H1 (cell line): Measurements from ENCODE around the gene FCF1. TPM values are rescaled to one million over a fixed set of nuclear protein-coding genes. Genes with fewer than 3 reads are reported as not detected.

Experiments
- KDM4A ChIP-seq: IDR thresholded peaks from one replicate; pipeline ENCODE4 v1.7.1; 2012; ENCODE audit warnings: low read depth, mild to moderate bottlenecking, moderate library complexity, low read length, inconsistent platforms; ENCODE audit not compliant: severe bottlenecking
- MAFK ChIP-seq: IDR thresholded peaks from 2 replicates; pipeline ENCODE4 v1.6.1; 2012; ENCODE audit warnings: low read depth, mild to moderate bottlenecking, improper control_type of control experiment, low read length
- NANOG ChIP-seq: IDR thresholded peaks from 2 replicates; pipeline ENCODE4 v1.6.1; 2011; ENCODE audit warnings: low read length, low read depth, mild to moderate bottlenecking, inconsistent platforms; ENCODE audit not compliant: insufficient read depth, poor library complexity, severe bottlenecking
- TCF12 ChIP-seq: IDR thresholded peaks from 2 replicates; pipeline ENCODE4 v1.6.1; 2011; ENCODE audit warnings: low read depth, mild to moderate bottlenecking, low read length
- polyA plus RNA-seq, 7 experiments: library from polyadenylated mRNA; depleted of rRNA in 3 of 7; stranded (reverse) in 5 of 7; unstranded in 2 of 7; fragments of >200 nt in 5 of 7; fragments of 200-250 nt in 2 of 7; gene quantifications; 1 replicate in 5 of 7; 2 replicates in 1 of 7; 4 replicates in 1 of 7; pipeline versions ENCODE4 v1.2.1 to v1.2.3, GENCODE V29; 2011 to 2013; ENCODE audit warnings: missing spikeins in 2 of 7, mixed read lengths in 2 of 7
- total RNA-seq: library from RNA; stranded (reverse); fragmentation: NEBNext Ultra II Directional; extraction: Animal tissue kit (Norgen Biotek cat#: 25700); gene quantifications from 2 replicates; pipeline ENCODE4 v1.2.1, GENCODE V29; 2021

The FCF1 gene
- total and polyA plus RNA-seq, 2 of the 8 experiments (the other 6 are each of a cell fraction or from before 2014, with no cell fraction given) = 48.1 to 84.3 TPM

- TF ChIP-seq KDM4A (no peak), MAFK (no peak), NANOG (no peak), TCF12 (no peak)
These were observed 26.5 kb downstream of the FCF1 start (continued) for GRCh38 chr14:74739293-74740030.
